CD4-positive, alpha-beta T cell (primary cell): ENCODE results near the gene AFF2. TPM values are rescaled to one million over a fixed set of nuclear protein-coding genes. Genes with fewer than 3 reads are reported as not detected.

Experiments used
- ATAC-seq: fragments of 200-7000 bp; cut with Tn5 transposase; one replicate; pipeline ENCODE4 v1.10.0; 2022; ENCODE audit warnings: mild to moderate bottlenecking; ENCODE audit not compliant: poor library complexity
- CTCF ChIA-PET: fragments of 350-600 bp; sonication (Branson Sonifier 250); formaldehyde crosslinking; loops from one replicate; lab custom pipeline; 2021; ENCODE audit warnings: antibody characterized with exemption, inconsistent platforms; lab: Charles Lee
- POLR2A ChIA-PET: fragments of 350-600 bp; sonication (Branson Sonifier 250); formaldehyde crosslinking; loops from one replicate; lab custom pipeline; 2021; ENCODE audit warnings: antibody characterized with exemption, inconsistent platforms; lab: Charles Lee
- DNase-seq, 14 experiments: peaks; one replicate each; pipeline ENCODE4 v3.0.0-alpha.2; 2013 to 2020; ENCODE audit warnings: mixed read lengths in 2 of 14
- H3K27ac ChIP-seq, 2 donors: one replicate each; pipeline versions ENCODE4 v1.5.1 to v1.7.0; 2013; ENCODE audit warnings: low read length in 2 of 2, low read depth in 1 of 2, mild to moderate bottlenecking in 1 of 2
- H3K27me3 ChIP-seq, 2 experiments: 1 replicate in 1 of 2; 2 replicates in 1 of 2; pipeline versions ENCODE4 v1.6.1 to v1.7.0; 2013; ENCODE audit warnings: low read length in 2 of 2, control low read depth in 1 of 2, mild to moderate bottlenecking in 1 of 2, moderate library complexity in 1 of 2; ENCODE audit not compliant: insufficient read depth in 2 of 2, control insufficient read depth in 1 of 2
- H3K36me3 ChIP-seq: one replicate; pipeline ENCODE4 v1.6.1; 2013; ENCODE audit warnings: low read length, control low read depth; ENCODE audit not compliant: insufficient read depth
- H3K4me1 ChIP-seq: one replicate; pipeline ENCODE4 v1.6.1; 2013; ENCODE audit warnings: low read length, control low read depth; ENCODE audit not compliant: insufficient read depth
- H3K4me3 ChIP-seq: one replicate; pipeline ENCODE4 v1.5.1; 2013; ENCODE audit warnings: mild to moderate bottlenecking, low read length, moderate library complexity
- H3K9me3 ChIP-seq, 2 experiments: 1 replicate in 1 of 2; 2 replicates in 1 of 2; pipeline versions ENCODE4 v1.6.1 to v1.7.0; 2013; ENCODE audit warnings: low read length in 2 of 2, mild to moderate bottlenecking in 2 of 2, control low read depth in 1 of 2, moderate library complexity in 1 of 2; ENCODE audit not compliant: control insufficient read depth in 1 of 2, insufficient read depth in 1 of 2
- H3K27ac Mint-ChIP-seq: one replicate; pipeline ENCODE4 v1.8.0; 2020; ENCODE audit warnings: mixed read lengths
- H3K27me3 Mint-ChIP-seq: one replicate; pipeline ENCODE4 v1.8.0; 2021; ENCODE audit warnings: mixed read lengths
- H3K36me3 Mint-ChIP-seq: one replicate; pipeline ENCODE4 v1.8.0; 2021; ENCODE audit warnings: low read depth, mixed read lengths
- H3K4me1 Mint-ChIP-seq: one replicate; pipeline ENCODE4 v1.8.0; 2021; ENCODE audit warnings: low read depth, mixed read lengths
- H3K4me3 Mint-ChIP-seq: one replicate; pipeline ENCODE4 v1.8.0; 2020; ENCODE audit warnings: mild to moderate bottlenecking, mixed read lengths
- H3K9me3 Mint-ChIP-seq: one replicate; pipeline ENCODE4 v1.8.0; 2020; ENCODE audit warnings: mixed read lengths
- CTCF ChIP-seq: fragments of 200-600 bp; IDR thresholded peaks from one replicate; pipeline ENCODE4 v1.8.0; 2022; ENCODE audit warnings: antibody characterized with exemption, mild to moderate bottlenecking
- intact Hi-C, 2 experiments: fragments of 100-400 bp; cut with DNase I in 1 of 2; cut with micrococcal nuclease in 1 of 2; formaldehyde crosslinking; loops; one replicate each; pipeline versions ENCODE4 v1.15.1 to v1.9.0; 2023 to 2025; cut with DNase I, micrococcal nuclease
- total RNA-seq, 174 experiments: library from RNA in 2 of 174; stranded (reverse) in 2 of 174; gene quantifications; one replicate each; pipeline ENCODE4 v1.2.3 and lab custom pipeline; 2021 to 2026

AFF2 gene
- total RNA-seq, 2 experiments from 2014 or later = 5.9 to 6.2 TPM

- TF ChIP-seq CTCF = no peak
- Mint-ChIP-seq H3K9me3 (no peaks in the 10 kb centered on the region), H3K4me1 (no peaks in the 10 kb centered on the region), H3K36me3 (no peaks in the 10 kb centered on the region), H3K27ac (no peak overlapping the region), H3K27me3 (no peaks in the 10 kb centered on the region), H3K4me3 (no peak overlapping the region)
- ATAC-seq (no peak), DNase-seq (no peak)
- H3K27ac ChIP-seq = no peak overlapping the region
- no peaks in the 10 kb centered on the region for H3K4me1 ChIP-seq
- no peaks in the 10 kb centered on the region for H3K27me3 ChIP-seq
- no peaks in the 10 kb centered on the region for H3K36me3 ChIP-seq
- H3K4me3 ChIP-seq = no peak overlapping the region
- no peaks in the 10 kb centered on the region for H3K9me3 ChIP-seq
- ChIA-PET CTCF (no interaction called here), POLR2A (no interaction called here)
- intact Hi-C loops = no loop called here
Observed at GRCh38 chrX:148913971-148914370, 413.6 kb downstream of the AFF2 start.

GRCh38 chrX:148914783-148915182 is 414.4 kb downstream of the AFF2 start:
- H3K36me3 ChIP-seq = no peaks in the 10 kb centered on the region
- CTCF ChIA-PET = no interaction called here
- intact Hi-C loops = no loop called here
- TF ChIP-seq CTCF = no peak
- H3K9me3 ChIP-seq = no peaks in the 10 kb centered on the region
- H3K27ac ChIP-seq = no peak overlapping the region
- H3K4me3 ChIP-seq = no peak overlapping the region
- H3K27ac Mint-ChIP-seq = no peak overlapping the region
- POLR2A ChIA-PET = no interaction called here
- ATAC-seq = no peak
- H3K9me3 Mint-ChIP-seq = no peaks in the 10 kb centered on the region
- H3K4me1 Mint-ChIP-seq = no peaks in the 10 kb centered on the region
- no peak overlapping the region for H3K4me3 Mint-ChIP-seq
- no peaks in the 10 kb centered on the region for H3K36me3 Mint-ChIP-seq
- H3K4me1 ChIP-seq = no peaks in the 10 kb centered on the region
- no peaks in the 10 kb centered on the region for H3K27me3 ChIP-seq
- no peak for DNase-seq
- no peaks in the 10 kb centered on the region for H3K27me3 Mint-ChIP-seq

DNA sequence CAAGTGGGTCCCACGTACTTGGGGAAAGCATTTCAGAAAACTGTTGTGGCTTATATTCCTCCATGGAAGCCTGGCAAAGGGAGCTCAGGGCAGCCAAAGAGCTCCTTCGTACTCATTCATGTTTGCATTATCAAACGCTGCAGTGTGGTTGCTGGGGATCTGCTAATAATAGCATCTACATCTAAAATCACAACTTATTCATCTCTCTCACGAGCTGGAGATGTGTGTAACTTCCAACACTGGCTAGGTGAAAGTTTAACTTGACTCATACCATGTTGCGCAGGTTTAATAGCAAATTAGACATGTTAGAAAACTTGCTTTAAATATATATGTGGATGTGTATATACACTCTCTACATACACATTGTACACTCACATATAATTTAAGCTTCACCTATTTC is 415.1 kb downstream of the AFF2 start:
- Histone ChIP-seq H3K36me3 (no peaks in the 10 kb centered on the region), H3K4me3 (no peak overlapping the region), H3K27ac (no peak overlapping the region), H3K9me3 (no peaks in the 10 kb centered on the region), H3K27me3 (no peaks in the 10 kb centered on the region), H3K4me1 (no peaks in the 10 kb centered on the region)
- Mint-ChIP-seq H3K27ac (no peak overlapping the region), H3K4me1 (no peaks in the 10 kb centered on the region), H3K4me3 (no peak overlapping the region), H3K9me3 (no peaks in the 10 kb centered on the region), H3K36me3 (no peaks in the 10 kb centered on the region), H3K27me3 (no peaks in the 10 kb centered on the region)
- no peak for DNase-seq
- intact Hi-C loops = no loop called here
- ChIA-PET POLR2A (no interaction called here), CTCF (no interaction called here)
- no peak for TF ChIP-seq CTCF
- ATAC-seq = no peak
